Smooth muscle cell (in vitro differentiated cells): ENCODE results near the gene RPS15. TPM values are rescaled to one million over a fixed set of nuclear protein-coding genes. Genes with fewer than 3 reads are reported as not detected.

Experiments used
- DNase-seq: peaks from one replicate; lab custom pipeline; 2025; ENCODE audit not compliant: unreplicated experiment; lab: John Stamatoyannopoulos, UW
- H2AFZ ChIP-seq: fragments of 200-600 bp; sonication (generic); 2 replicates; pipeline ENCODE4 v1.6.0; 2016; ENCODE audit warnings: antibody characterized with exemption, low read depth, mild to moderate bottlenecking
- H3F3A ChIP-seq: fragments of 200-600 bp; sonication (generic); 2 replicates; pipeline ENCODE4 v1.6.0; 2017; ENCODE audit warnings: antibody characterized with exemption, low read depth
- H3K27ac ChIP-seq: fragments of 200-600 bp; sonication (generic); 2 replicates; pipeline ENCODE4 v1.5.1; 2016; ENCODE audit warnings: low read depth, mild to moderate bottlenecking
- H3K27me3 ChIP-seq: fragments of 200-600 bp; sonication (generic); 2 replicates; pipeline ENCODE4 v1.6.1; 2016; ENCODE audit warnings: low read depth, mild to moderate bottlenecking
- H3K36me3 ChIP-seq: fragments of 200-600 bp; sonication (generic); 2 replicates; pipeline ENCODE4 v1.5.1; 2016; ENCODE audit warnings: low read depth
- H3K4me1 ChIP-seq: fragments of 200-600 bp; sonication (generic); 2 replicates; pipeline ENCODE4 v1.5.1; 2016; ENCODE audit warnings: low read depth
- H3K4me2 ChIP-seq: fragments of 200-600 bp; sonication (generic); 2 replicates; pipeline ENCODE4 v1.6.0; 2016; ENCODE audit warnings: mild to moderate bottlenecking
- H3K4me3 ChIP-seq: fragments of 200-600 bp; sonication (generic); 2 replicates; pipeline ENCODE4 v1.5.1; 2016; ENCODE audit warnings: mild to moderate bottlenecking
- H3K79me2 ChIP-seq: fragments of 200-600 bp; sonication (generic); 2 replicates; pipeline ENCODE4 v1.6.0; 2016; ENCODE audit warnings: low read depth, mild to moderate bottlenecking
- H3K9ac ChIP-seq: fragments of 200-600 bp; sonication (generic); 2 replicates; pipeline ENCODE4 v1.6.0; 2016; ENCODE audit warnings: low read depth
- H3K9me3 ChIP-seq: fragments of 200-600 bp; sonication (generic); replicated peaks from 2 replicates; pipeline ENCODE4 v1.5.1; 2016; ENCODE audit warnings: low read depth
- H4K20me1 ChIP-seq: fragments of 200-600 bp; sonication (generic); 2 replicates; pipeline ENCODE4 v1.6.0; 2016; ENCODE audit warnings: low read depth
- WGBS: methylation state at CpG from one replicate; pipeline ENCODE4 v1.1.7; 2016; ENCODE audit warnings: low lambda C conversion rate; 5-methylcytosine and 5-hydroxymethylcytosine counted together
- polyA plus RNA-seq: library from polyadenylated mRNA; unstranded; fragments of >200 nt; fragmentation: Nextera tagmentation; extraction: Ambion mirVana; gene quantifications from 2 replicates; pipeline ENCODE4 v1.2.1, GENCODE V29; 2016
- total RNA-seq: library from RNA; depleted of rRNA; stranded (reverse); fragments of >200 nt; gene quantifications from 2 replicates; pipeline ENCODE4 v1.2.3, GENCODE V29; 2014
- TF ChIP-seq, protein P1 (sequence below): fragments of 200-600 bp; sonication (generic); IDR thresholded peaks from 2 replicates; pipeline ENCODE4 v1.5.1; 2017; ENCODE audit warnings: borderline replicate concordance, mild to moderate bottlenecking, antibody characterized with exemption; ENCODE audit not compliant: insufficient read depth, poor library complexity, severe bottlenecking

The RPS15 gene
- total and polyA plus RNA-seq, 2 experiments from 2014 or later = 1,180 to 2,744 TPM

DNA sequence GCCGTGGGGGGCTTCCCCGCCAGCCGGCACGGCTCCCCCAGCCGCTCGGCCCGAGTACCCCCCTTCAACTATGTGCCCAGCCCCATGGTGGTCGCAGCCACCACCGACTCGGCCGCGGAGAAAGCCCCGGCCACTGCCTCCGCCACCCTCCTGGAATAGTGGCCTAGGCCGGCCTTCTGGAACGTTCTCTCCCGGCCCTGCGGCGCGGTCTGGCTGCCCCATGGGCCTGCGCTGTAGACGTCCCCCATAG is 31.8 kb downstream of the RPS15 start:
- Histone ChIP-seq H3K4me2 (peak overlapping the region; percentile 83), H3K27ac (no peak overlapping the region), H3K9ac (no peak overlapping the region), H2AFZ (no peak overlapping the region), H3K27me3 (peaks cover 86% of the 10 kb centered on the region), H3K36me3 (no peaks in the 10 kb centered on the region), H3F3A (no peaks in the 10 kb centered on the region), H3K9me3 (no peaks in the 10 kb centered on the region), H3K4me1 (peaks cover 31% of the 10 kb centered on the region), H4K20me1 (peaks cover 97% of the 10 kb centered on the region), H3K4me3 (peak overlapping the region; percentile 40), H3K79me2 (no peaks in the 10 kb centered on the region)
- 24% methylated on average over 22 of the region's 22 CpGs for WGBS
- TF ChIP-seq, protein P1, sequence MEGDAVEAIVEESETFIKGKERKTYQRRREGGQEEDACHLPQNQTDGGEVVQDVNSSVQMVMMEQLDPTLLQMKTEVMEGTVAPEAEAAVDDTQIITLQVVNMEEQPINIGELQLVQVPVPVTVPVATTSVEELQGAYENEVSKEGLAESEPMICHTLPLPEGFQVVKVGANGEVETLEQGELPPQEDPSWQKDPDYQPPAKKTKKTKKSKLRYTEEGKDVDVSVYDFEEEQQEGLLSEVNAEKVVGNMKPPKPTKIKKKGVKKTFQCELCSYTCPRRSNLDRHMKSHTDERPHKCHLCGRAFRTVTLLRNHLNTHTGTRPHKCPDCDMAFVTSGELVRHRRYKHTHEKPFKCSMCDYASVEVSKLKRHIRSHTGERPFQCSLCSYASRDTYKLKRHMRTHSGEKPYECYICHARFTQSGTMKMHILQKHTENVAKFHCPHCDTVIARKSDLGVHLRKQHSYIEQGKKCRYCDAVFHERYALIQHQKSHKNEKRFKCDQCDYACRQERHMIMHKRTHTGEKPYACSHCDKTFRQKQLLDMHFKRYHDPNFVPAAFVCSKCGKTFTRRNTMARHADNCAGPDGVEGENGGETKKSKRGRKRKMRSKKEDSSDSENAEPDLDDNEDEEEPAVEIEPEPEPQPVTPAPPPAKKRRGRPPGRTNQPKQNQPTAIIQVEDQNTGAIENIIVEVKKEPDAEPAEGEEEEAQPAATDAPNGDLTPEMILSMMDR = no peak
- no peak for DNase-seq

GRCh38 chr19:1470305-1471009 is 32.3 kb downstream of the RPS15 start:
- Histone ChIP-seq H3K27ac (no peak overlapping the region), H2AFZ (no peak overlapping the region), H3K79me2 (no peaks in the 10 kb centered on the region), H3K27me3 (peaks cover 81% of the 10 kb centered on the region), H3K4me1 (peaks cover 31% of the 10 kb centered on the region), H3F3A (no peaks in the 10 kb centered on the region), H3K9ac (no peak overlapping the region), H3K36me3 (no peaks in the 10 kb centered on the region), H3K9me3 (no peaks in the 10 kb centered on the region), H3K4me3 (peak overlapping the region; percentile 40), H4K20me1 (peaks cover 97% of the 10 kb centered on the region), H3K4me2 (peak overlapping the region; percentile 83)
- 3% methylated on average over 48 of the region's 67 CpGs for WGBS
- TF ChIP-seq, protein P1 = no peak
- no peak for DNase-seq

- Histone ChIP-seq H3K4me1 (peaks cover 31% of the 10 kb centered on the region), H4K20me1 (peaks cover 97% of the 10 kb centered on the region), H3F3A (no peaks in the 10 kb centered on the region), H3K27me3 (peaks cover 75% of the 10 kb centered on the region), H2AFZ (no peak overlapping the region), H3K79me2 (no peaks in the 10 kb centered on the region), H3K27ac (no peak overlapping the region), H3K4me3 (peak overlapping the region; percentile 40), H3K36me3 (no peaks in the 10 kb centered on the region), H3K4me2 (peak overlapping the region; percentile 83), H3K9me3 (no peaks in the 10 kb centered on the region), H3K9ac (no peak overlapping the region)
- DNase-seq = no peak
- 10% methylated on average over 28 of the region's 28 CpGs for WGBS
- TF ChIP-seq, protein P1 = no peak
Observed at GRCh38 chr19:1471010-1471514, 32.9 kb downstream of the RPS15 start.

GRCh38 chr19:1471515-1472160 is 33.4 kb downstream of the RPS15 start:
- no peak overlapping the region for H2AFZ ChIP-seq
- peaks cover 69% of the 10 kb centered on the region for H3K27me3 ChIP-seq
- H3F3A ChIP-seq = no peaks in the 10 kb centered on the region
- peaks cover 4% of the 10 kb centered on the region for H3K79me2 ChIP-seq
- H3K4me2 ChIP-seq = peak overlapping the region; percentile 83
- no peak overlapping the region for H3K9ac ChIP-seq
- DNase-seq = no peak
- TF ChIP-seq, protein P1 = peak; percentile 14
- H3K4me1 ChIP-seq = peaks cover 27% of the 10 kb centered on the region
- H3K27ac ChIP-seq = no peak overlapping the region
- 38% methylated on average over 23 of the region's 24 CpGs for WGBS
- no peaks in the 10 kb centered on the region for H3K9me3 ChIP-seq
- H3K4me3 ChIP-seq = no peak overlapping the region
- H4K20me1 ChIP-seq = peaks cover 97% of the 10 kb centered on the region
- H3K36me3 ChIP-seq = no peaks in the 10 kb centered on the region
